Chondrocyte (in vitro differentiated cells): Measurements from ENCODE around the gene LASP1NB.

Experiments used
- DNase-seq: peaks from one replicate; pipeline ENCODE4 v3.0.0; 2021; ENCODE audit warnings: mixed read lengths, low spot score
- H3K27ac Mint-ChIP-seq: one replicate; pipeline ENCODE4 v1.8.0; 2021; ENCODE audit warnings: mild to moderate bottlenecking, moderate library complexity, mixed read lengths; ENCODE audit not compliant: unreplicated experiment
- H3K27me3 Mint-ChIP-seq: 2 replicates; pipeline ENCODE4 v1.8.0; 2021; ENCODE audit warnings: low read depth, mixed read lengths
- H3K36me3 Mint-ChIP-seq: 2 replicates; pipeline ENCODE4 v1.8.0; 2021; ENCODE audit warnings: low read depth, mixed read lengths
- H3K4me1 Mint-ChIP-seq: 2 replicates; pipeline ENCODE4 v1.8.0; 2021; ENCODE audit warnings: low read depth, mild to moderate bottlenecking, mixed read lengths
- H3K4me3 Mint-ChIP-seq: one replicate; pipeline ENCODE4 v1.8.0; 2021; ENCODE audit warnings: mild to moderate bottlenecking, moderate library complexity, mixed read lengths; ENCODE audit not compliant: unreplicated experiment
- H3K9me3 Mint-ChIP-seq: 2 replicates; pipeline ENCODE4 v1.8.0; 2021; ENCODE audit warnings: low read depth, mixed read lengths
- CTCF ChIP-seq: fragments of 200-600 bp; sonication (generic); IDR thresholded peaks from 2 replicates; pipeline ENCODE4 v1.5.0; 2021; ENCODE audit warnings: antibody characterized with exemption, mild to moderate bottlenecking, moderate library complexity

Gene LASP1NB

GRCh38 chr17:38918129-38918913, 7.1 kb upstream of the LASP1NB start:
- peak; percentile 15 for TF ChIP-seq CTCF
- Mint-ChIP-seq H3K9me3 (no peaks in the 10 kb centered on the region), H3K27me3 (no peaks in the 10 kb centered on the region), H3K4me1 (peaks cover 68% of the 10 kb centered on the region), H3K36me3 (peaks cover 51% of the 10 kb centered on the region), H3K27ac (peak overlapping the region; percentile 58), H3K4me3 (no peak overlapping the region)
- peak; percentile 80 for DNase-seq

- peak overlapping the region; percentile 74 for H3K27ac Mint-ChIP-seq
- H3K36me3 Mint-ChIP-seq: peaks cover 50% of the 10 kb centered on the region
- H3K9me3 Mint-ChIP-seq: no peaks in the 10 kb centered on the region
- DNase-seq: no peak
- H3K4me1 Mint-ChIP-seq: peaks cover 68% of the 10 kb centered on the region
- no peak for TF ChIP-seq CTCF
- H3K27me3 Mint-ChIP-seq: no peaks in the 10 kb centered on the region
- no peak overlapping the region for H3K4me3 Mint-ChIP-seq
Measured at GRCh38 chr17:38918916-38919315, 6.5 kb upstream of the LASP1NB start.

DNA sequence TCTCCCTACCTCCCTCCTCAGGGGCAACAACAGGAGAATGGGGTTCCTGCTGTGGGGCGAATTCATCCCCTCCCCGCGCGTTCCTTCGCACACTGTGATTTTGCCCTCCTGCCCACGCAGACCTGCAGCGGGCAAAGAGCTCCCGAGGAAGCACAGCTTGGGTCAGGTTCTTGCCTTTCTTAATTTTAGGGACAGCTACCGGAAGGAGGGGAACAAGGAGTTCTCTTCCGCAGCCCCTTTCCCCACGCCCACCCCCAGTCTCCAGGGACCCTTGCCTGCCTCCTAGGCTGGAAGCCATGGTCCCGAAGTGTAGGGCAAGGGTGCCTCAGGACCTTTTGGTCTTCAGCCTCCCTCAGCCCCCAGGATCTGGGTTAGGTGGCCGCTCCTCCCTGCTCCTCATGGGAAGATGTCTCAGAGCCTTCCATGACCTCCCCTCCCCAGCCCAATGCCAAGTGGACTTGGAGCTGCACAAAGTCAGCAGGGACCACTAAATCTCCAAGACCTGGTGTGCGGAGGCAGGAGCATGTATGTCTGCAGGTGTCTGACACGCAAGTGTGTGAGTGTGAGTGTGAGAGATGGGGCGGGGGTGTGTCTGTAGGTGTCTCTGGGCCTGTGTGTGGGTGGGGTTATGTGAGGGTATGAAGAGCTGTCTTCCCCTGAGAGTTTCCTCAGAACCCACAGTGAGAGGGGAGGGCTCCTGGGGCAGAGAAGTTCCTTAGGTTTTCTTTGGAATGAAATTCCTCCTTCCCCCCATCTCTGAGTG, 5.9 kb upstream of the LASP1NB start:
- peak; percentile 80 for DNase-seq
- Mint-ChIP-seq H3K9me3 (no peaks in the 10 kb centered on the region), H3K4me1 (peaks cover 63% of the 10 kb centered on the region), H3K36me3 (peaks cover 45% of the 10 kb centered on the region), H3K4me3 (no peak overlapping the region), H3K27ac (peak overlapping the region; percentile 74), H3K27me3 (no peaks in the 10 kb centered on the region)
- TF ChIP-seq CTCF: no peak

DNA sequence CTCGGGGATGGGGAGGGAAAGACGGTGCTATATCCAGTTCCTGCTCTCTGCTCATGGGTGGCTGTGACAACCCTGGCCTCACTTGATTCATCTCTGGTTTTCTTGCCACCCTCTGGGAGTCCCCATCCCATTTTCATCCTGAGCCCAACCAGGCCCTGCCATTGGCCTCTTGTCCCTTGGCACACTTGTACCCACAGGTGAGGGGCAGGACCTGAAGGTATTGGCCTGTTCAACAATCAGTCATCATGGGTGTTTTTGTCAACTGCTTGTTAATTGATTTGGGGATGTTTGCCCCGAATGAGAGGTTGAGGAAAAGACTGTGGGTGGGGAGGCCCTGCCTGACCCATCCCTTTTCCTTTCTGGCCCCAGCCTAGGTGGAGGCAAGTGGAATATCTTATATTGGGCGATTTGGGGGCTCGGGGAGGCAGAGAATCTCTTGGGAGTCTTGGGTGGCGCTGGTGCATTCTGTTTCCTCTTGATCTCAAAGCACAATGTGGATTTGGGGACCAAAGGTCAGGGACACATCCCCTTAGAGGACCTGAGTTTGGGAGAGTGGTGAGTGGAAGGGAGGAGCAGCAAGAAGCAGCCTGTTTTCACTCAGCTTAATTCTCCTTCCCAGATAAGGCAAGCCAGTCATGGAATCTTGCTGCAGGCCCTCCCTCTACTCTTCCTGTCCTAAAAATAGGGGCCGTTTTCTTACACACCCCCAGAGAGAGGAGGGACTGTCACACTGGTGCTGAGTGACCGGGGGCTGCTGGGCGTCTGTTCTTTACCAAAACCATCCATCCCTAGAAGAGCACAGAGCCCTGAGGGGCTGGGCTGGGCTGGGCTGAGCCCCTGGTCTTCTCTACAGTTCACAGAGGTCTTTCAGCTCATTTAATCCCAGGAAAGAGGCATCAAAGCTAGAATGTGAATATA, 4.8 kb upstream of the LASP1NB start:
- Mint-ChIP-seq H3K4me3 (no peak overlapping the region), H3K4me1 (peaks cover 70% of the 10 kb centered on the region), H3K27me3 (no peaks in the 10 kb centered on the region), H3K9me3 (no peaks in the 10 kb centered on the region), H3K27ac (peak overlapping the region; percentile 92), H3K36me3 (peaks cover 42% of the 10 kb centered on the region)
- TF ChIP-seq CTCF: no peak
- peak; percentile 15 for DNase-seq
